ENCODE data around the gene SNX24. TPM values are rescaled to one million over a fixed set of nuclear protein-coding genes. Genes with fewer than 3 reads are reported as not detected.

Gene SNX24
- total and polyA plus RNA-seq, 9 of the 15 experiments (the other 6 are each of a cell fraction or from before 2014, with no cell fraction given) = 5.3 to 10.1 (median 7.9) TPM

DNA sequence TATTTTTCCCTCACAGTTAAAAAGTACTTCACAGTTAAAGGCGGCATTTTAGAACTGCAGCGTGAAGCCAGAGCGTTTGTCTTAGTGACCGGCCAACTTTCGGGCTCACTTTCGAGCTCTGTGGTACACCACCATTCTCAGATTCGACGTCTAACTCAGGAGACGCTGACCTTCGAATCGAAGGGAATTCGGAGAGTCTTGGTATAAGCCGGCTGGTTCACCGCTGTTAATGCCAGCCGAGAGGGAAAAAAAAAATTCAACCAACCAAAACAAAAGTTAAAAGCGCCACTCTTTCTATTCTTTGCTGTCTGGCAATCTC lies 544 bp upstream of the SNX24 start (continued):
- TF ChIP-seq, protein P1, sequence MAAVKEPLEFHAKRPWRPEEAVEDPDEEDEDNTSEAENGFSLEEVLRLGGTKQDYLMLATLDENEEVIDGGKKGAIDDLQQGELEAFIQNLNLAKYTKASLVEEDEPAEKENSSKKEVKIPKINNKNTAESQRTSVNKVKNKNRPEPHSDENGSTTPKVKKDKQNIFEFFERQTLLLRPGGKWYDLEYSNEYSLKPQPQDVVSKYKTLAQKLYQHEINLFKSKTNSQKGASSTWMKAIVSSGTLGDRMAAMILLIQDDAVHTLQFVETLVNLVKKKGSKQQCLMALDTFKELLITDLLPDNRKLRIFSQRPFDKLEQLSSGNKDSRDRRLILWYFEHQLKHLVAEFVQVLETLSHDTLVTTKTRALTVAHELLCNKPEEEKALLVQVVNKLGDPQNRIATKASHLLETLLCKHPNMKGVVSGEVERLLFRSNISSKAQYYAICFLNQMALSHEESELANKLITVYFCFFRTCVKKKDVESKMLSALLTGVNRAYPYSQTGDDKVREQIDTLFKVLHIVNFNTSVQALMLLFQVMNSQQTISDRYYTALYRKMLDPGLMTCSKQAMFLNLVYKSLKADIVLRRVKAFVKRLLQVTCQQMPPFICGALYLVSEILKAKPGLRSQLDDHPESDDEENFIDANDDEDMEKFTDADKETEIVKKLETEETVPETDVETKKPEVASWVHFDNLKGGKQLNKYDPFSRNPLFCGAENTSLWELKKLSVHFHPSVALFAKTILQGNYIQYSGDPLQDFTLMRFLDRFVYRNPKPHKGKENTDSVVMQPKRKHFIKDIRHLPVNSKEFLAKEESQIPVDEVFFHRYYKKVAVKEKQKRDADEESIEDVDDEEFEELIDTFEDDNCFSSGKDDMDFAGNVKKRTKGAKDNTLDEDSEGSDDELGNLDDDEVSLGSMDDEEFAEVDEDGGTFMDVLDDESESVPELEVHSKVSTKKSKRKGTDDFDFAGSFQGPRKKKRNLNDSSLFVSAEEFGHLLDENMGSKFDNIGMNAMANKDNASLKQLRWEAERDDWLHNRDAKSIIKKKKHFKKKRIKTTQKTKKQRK (IDR thresholded peaks at IDR 0.05; ENCODE audit: borderline replicate concordance, low read depth, low read length) = no peak
- TF ChIP-seq IRF1 (CRISPR knock-in tag; IDR thresholded peaks at IDR 0.05; ENCODE audit: borderline replicate concordance) = 0 out of 2 replicates have a peak, but pooled peaks have one; percentile 47
- TF ChIP-seq, protein P2, sequence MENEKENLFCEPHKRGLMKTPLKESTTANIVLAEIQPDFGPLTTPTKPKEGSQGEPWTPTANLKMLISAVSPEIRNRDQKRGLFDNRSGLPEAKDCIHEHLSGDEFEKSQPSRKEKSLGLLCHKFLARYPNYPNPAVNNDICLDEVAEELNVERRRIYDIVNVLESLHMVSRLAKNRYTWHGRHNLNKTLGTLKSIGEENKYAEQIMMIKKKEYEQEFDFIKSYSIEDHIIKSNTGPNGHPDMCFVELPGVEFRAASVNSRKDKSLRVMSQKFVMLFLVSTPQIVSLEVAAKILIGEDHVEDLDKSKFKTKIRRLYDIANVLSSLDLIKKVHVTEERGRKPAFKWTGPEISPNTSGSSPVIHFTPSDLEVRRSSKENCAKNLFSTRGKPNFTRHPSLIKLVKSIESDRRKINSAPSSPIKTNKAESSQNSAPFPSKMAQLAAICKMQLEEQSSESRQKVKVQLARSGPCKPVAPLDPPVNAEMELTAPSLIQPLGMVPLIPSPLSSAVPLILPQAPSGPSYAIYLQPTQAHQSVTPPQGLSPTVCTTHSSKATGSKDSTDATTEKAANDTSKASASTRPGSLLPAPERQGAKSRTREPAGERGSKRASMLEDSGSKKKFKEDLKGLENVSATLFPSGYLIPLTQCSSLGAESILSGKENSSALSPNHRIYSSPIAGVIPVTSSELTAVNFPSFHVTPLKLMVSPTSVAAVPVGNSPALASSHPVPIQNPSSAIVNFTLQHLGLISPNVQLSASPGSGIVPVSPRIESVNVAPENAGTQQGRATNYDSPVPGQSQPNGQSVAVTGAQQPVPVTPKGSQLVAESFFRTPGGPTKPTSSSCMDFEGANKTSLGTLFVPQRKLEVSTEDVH (IDR thresholded peaks at IDR 0.05; ENCODE audit: low read depth, partially characterized antibody) = no peak
- TF ChIP-seq, protein P3, sequence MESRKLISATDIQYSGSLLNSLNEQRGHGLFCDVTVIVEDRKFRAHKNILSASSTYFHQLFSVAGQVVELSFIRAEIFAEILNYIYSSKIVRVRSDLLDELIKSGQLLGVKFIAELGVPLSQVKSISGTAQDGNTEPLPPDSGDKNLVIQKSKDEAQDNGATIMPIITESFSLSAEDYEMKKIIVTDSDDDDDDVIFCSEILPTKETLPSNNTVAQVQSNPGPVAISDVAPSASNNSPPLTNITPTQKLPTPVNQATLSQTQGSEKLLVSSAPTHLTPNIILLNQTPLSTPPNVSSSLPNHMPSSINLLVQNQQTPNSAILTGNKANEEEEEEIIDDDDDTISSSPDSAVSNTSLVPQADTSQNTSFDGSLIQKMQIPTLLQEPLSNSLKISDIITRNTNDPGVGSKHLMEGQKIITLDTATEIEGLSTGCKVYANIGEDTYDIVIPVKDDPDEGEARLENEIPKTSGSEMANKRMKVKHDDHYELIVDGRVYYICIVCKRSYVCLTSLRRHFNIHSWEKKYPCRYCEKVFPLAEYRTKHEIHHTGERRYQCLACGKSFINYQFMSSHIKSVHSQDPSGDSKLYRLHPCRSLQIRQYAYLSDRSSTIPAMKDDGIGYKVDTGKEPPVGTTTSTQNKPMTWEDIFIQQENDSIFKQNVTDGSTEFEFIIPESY (CRISPR knock-in tag; IDR thresholded peaks at IDR 0.05) = 0 out of 2 replicates have a peak, but pooled peaks have one; percentile 12
- TF ChIP-seq, protein P4, sequence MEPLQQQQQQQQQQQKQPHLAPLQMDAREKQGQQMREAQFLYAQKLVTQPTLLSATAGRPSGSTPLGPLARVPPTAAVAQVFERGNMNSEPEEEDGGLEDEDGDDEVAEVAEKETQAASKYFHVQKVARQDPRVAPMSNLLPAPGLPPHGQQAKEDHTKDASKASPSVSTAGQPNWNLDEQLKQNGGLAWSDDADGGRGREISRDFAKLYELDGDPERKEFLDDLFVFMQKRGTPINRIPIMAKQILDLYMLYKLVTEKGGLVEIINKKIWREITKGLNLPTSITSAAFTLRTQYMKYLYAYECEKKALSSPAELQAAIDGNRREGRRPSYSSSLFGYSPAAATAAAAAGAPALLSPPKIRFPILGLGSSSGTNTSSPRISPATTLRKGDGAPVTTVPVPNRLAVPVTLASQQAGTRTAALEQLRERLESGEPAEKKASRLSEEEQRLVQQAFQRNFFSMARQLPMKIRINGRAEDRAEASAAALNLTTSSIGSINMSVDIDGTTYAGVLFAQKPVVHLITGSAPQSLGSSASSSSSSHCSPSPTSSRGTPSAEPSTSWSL (CRISPR knock-in tag; IDR thresholded peaks at IDR 0.05; ENCODE audit: borderline replicate concordance) = no peak
- no peak; the same call in 1 of the 2 replicates for TF ChIP-seq ZNF644 (tag; IDR thresholded peaks at IDR 0.05; ENCODE audit: low read depth)
